GM21717 (cell line): ENCODE measurements around the gene CLCN3.
"Not testable (repeated sequence)": the region's sequence is repeated elsewhere in the genome, so short reads cannot be mapped to it uniquely, and the experiment has no call there.

Experiments used
- ATAC-seq: cut with Tn5 transposase; IDR thresholded peaks from one replicate; pipeline ENCODE4 v1.9.1; 2021; ENCODE audit warnings: mild to moderate bottlenecking, moderate library complexity; ENCODE audit not compliant: unreplicated experiment

The CLCN3 gene

DNA sequence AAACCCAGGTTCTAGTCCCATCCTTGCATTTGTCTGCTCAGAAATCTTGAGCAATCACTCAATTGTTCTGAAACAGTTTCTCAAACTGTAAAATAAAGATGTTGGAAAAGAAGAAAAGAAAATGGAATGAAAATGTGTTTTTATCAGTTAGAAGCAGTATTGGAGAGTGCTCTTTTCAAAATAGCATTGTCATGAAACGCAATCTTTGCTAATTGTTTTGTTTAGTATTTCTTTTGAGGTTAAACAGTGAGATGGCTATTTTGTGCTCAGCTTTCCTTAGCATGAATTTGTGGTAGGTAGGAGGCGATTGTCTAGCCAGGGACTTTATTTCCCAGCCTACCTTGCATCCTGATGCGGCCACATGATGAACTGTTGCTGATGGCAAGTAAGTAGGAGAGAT is 148.0 kb downstream of the CLCN3 start:
- no peak for ATAC-seq

- no peak for ATAC-seq
These were observed 150.0 kb downstream of the CLCN3 start for GRCh38 chr4:169770416-169770815.

DNA sequence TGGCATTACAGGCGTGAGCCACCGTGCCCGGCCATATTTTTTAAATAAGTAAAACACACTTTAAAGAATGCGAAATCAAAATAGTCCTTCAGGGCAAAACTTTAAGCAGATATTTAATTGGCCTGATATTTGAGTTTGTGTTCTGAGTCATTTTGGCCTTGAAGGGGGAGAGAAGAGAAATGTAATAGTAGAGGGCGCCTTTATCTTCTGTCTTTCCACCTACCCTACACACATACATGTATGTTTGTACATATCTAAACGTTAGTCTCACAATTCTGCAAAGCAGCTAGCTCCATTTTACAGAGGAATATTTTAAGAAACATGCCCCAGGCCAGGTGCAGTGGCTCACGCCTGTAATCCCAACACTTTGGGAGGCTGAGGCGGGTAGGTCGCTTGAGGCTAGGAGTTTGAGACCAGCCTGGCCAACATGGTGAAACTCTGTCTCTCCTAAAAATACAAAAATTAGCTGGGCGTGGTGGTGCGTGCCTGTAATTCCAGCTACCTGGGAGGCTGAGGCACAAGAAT is 151.2 kb downstream of the CLCN3 start:
- ATAC-seq = not testable (repeated sequence)
